K562 (cell line): ENCODE data around the gene SRCAP. TPM values are rescaled to one million over a fixed set of nuclear protein-coding genes. Genes with fewer than 3 reads are reported as not detected.

Source experiments
- BRF1 ChIP-seq: IDR thresholded peaks from 3 replicates; pipeline ENCODE4 v1.6.1; 2011; ENCODE audit warnings: borderline replicate concordance, mild to moderate bottlenecking; ENCODE audit not compliant: insufficient read length; ENCODE audit errors: extremely low read depth
- MCM5 ChIP-seq: fragments of 450-650 bp; IDR thresholded peaks from 2 replicates; pipeline ENCODE4 v1.6.1; 2016; ENCODE audit warnings: low read depth
- NR2C1 ChIP-seq, 2 experiments: fragments of 450-650 bp; IDR thresholded peaks; 2 replicates each; pipeline ENCODE4 v1.6.1; 2017; ENCODE audit warnings: mild to moderate bottlenecking in 2 of 2, antibody characterized with exemption in 1 of 2, inconsistent platforms in 1 of 2, missing compliant biosample characterization in 1 of 2, missing genetic modification characterization in 1 of 2
- NR2F6 ChIP-seq: fragments of 450-650 bp; formaldehyde crosslinking; IDR thresholded peaks from 2 replicates; pipeline ENCODE4 v1.4.0; 2020; ENCODE audit warnings: mild to moderate bottlenecking
- PHB ChIP-seq: fragments of 250-450 bp; sonication (Bioruptor Pico); IDR thresholded peaks from 2 replicates; pipeline ENCODE4 v1.5.0; 2021
- RAD51 ChIP-seq: fragments of 450-650 bp; IDR thresholded peaks from 2 replicates; pipeline ENCODE4 v1.7.1; 2016; ENCODE audit warnings: low read depth, mild to moderate bottlenecking, borderline replicate concordance
- TCF3 ChIP-seq: sonication (generic); formaldehyde crosslinking; IDR thresholded peaks from 2 replicates; pipeline ENCODE4 v1.4.0; 2020; ENCODE audit warnings: mild to moderate bottlenecking, missing genetic modification reagents
- TRIM28 ChIP-seq: fragments of 450-650 bp; IDR thresholded peaks from 2 replicates; pipeline ENCODE4 v1.6.1; 2017
- ZNF316 ChIP-seq: fragments of 450-650 bp; IDR thresholded peaks from 2 replicates; pipeline ENCODE4 v1.6.1; 2016
- ZNF444 ChIP-seq: fragments of 250-450 bp; sonication (Bioruptor Pico); IDR thresholded peaks from 2 replicates; pipeline ENCODE4 v1.4.0; 2020; ENCODE audit warnings: mild to moderate bottlenecking, moderate library complexity
- polyA plus RNA-seq, 8 experiments: library from polyadenylated mRNA; depleted of rRNA in 4 of 8; stranded (reverse) in 5 of 8; unstranded in 3 of 8; fragments of >200 nt; fragmentation: Nextera tagmentation in 2 of 8; fragmentation: Illumina TruSeq in 1 of 8; extraction: Ambion mirVana in 2 of 8; extraction: Trizol in 1 of 8; gene quantifications; 2 replicates each; pipeline versions ENCODE4 v1.2.1 to v1.2.3, GENCODE V29; 2011 to 2014; ENCODE audit warnings: inconsistent platforms in 1 of 8, missing spikeins in 1 of 8
- total RNA-seq, 7 experiments: library from RNA; depleted of rRNA in 6 of 7; stranded (reverse); fragments of >200 nt in 6 of 7; fragmentation: Illumina TruSeq in 2 of 7; extraction: Trizol in 2 of 7; gene quantifications; 2 replicates each; pipeline versions ENCODE4 v1.2.1 to v1.2.3, GENCODE V29; 2011 to 2021; ENCODE audit warnings: low replicate concordance in 1 of 7
- TF ChIP-seq, protein P1 (sequence below): fragments of 450-650 bp; IDR thresholded peaks from 2 replicates; pipeline ENCODE4 v1.6.1; 2016; ENCODE audit warnings: mild to moderate bottlenecking, moderate library complexity
- TF ChIP-seq, protein P2 (sequence below): fragments of 450-650 bp; formaldehyde crosslinking; IDR thresholded peaks from 2 replicates; pipeline ENCODE4 v1.4.0; 2020; ENCODE audit warnings: mild to moderate bottlenecking, mixed read lengths
- TF ChIP-seq, protein P3 (sequence below): fragments of 200-800 bp; sonication (Bioruptor generic); IDR thresholded peaks from 2 replicates; pipeline ENCODE4 v1.6.1; 2017; ENCODE audit warnings: missing genetic modification characterization, missing compliant biosample characterization

SRCAP gene
- total and polyA plus RNA-seq, 9 of the 15 experiments (the other 6 are each of a cell fraction or from before 2014, with no cell fraction given) = 0.21 to 62.6 (median 5.8) TPM

DNA sequence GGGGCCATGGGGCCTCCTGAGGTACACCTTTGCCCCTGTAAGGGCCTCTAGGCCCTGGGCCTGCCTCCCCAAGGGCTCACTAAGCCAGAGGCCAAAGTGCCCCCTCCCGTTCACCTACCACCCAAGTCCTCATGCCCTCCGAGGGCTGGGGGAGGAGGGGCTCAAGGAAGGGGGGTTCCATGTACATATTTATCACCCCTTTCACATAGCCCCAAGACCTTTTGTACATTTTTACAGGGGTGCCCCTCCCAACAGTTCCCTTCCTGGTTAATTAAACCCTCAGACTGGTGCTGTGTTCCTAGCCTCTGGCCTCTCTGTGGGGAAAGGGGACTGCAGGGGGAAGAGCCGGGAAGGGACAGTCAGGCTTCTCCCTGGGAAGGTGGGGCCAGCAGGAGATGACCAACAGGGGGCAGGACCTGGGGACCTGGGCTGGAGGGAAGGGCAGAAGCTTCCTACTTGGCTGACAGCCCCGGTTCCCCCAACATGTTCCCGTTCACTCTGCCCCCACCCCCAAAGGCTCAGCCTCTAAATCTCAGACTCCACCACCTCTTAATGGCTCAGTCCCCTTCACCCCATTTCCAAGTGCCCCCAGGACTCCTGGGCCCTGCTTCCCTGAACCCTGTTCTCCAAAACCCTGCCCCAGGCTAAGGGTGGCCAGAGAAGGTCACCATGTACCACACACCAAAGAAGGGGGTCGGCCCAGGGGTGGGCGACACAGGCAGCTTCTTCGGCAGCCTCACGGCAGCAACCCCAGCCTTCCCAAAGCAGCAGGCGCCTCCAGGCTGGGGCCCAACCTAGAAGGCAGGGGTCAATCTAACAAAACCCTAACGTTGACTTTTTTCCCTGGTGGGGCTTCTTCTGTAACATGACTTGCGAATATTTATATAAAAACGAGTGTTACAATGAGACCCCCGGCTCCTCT is 28.8 kb upstream of the SRCAP start (continued):
- TF ChIP-seq, protein P1, sequence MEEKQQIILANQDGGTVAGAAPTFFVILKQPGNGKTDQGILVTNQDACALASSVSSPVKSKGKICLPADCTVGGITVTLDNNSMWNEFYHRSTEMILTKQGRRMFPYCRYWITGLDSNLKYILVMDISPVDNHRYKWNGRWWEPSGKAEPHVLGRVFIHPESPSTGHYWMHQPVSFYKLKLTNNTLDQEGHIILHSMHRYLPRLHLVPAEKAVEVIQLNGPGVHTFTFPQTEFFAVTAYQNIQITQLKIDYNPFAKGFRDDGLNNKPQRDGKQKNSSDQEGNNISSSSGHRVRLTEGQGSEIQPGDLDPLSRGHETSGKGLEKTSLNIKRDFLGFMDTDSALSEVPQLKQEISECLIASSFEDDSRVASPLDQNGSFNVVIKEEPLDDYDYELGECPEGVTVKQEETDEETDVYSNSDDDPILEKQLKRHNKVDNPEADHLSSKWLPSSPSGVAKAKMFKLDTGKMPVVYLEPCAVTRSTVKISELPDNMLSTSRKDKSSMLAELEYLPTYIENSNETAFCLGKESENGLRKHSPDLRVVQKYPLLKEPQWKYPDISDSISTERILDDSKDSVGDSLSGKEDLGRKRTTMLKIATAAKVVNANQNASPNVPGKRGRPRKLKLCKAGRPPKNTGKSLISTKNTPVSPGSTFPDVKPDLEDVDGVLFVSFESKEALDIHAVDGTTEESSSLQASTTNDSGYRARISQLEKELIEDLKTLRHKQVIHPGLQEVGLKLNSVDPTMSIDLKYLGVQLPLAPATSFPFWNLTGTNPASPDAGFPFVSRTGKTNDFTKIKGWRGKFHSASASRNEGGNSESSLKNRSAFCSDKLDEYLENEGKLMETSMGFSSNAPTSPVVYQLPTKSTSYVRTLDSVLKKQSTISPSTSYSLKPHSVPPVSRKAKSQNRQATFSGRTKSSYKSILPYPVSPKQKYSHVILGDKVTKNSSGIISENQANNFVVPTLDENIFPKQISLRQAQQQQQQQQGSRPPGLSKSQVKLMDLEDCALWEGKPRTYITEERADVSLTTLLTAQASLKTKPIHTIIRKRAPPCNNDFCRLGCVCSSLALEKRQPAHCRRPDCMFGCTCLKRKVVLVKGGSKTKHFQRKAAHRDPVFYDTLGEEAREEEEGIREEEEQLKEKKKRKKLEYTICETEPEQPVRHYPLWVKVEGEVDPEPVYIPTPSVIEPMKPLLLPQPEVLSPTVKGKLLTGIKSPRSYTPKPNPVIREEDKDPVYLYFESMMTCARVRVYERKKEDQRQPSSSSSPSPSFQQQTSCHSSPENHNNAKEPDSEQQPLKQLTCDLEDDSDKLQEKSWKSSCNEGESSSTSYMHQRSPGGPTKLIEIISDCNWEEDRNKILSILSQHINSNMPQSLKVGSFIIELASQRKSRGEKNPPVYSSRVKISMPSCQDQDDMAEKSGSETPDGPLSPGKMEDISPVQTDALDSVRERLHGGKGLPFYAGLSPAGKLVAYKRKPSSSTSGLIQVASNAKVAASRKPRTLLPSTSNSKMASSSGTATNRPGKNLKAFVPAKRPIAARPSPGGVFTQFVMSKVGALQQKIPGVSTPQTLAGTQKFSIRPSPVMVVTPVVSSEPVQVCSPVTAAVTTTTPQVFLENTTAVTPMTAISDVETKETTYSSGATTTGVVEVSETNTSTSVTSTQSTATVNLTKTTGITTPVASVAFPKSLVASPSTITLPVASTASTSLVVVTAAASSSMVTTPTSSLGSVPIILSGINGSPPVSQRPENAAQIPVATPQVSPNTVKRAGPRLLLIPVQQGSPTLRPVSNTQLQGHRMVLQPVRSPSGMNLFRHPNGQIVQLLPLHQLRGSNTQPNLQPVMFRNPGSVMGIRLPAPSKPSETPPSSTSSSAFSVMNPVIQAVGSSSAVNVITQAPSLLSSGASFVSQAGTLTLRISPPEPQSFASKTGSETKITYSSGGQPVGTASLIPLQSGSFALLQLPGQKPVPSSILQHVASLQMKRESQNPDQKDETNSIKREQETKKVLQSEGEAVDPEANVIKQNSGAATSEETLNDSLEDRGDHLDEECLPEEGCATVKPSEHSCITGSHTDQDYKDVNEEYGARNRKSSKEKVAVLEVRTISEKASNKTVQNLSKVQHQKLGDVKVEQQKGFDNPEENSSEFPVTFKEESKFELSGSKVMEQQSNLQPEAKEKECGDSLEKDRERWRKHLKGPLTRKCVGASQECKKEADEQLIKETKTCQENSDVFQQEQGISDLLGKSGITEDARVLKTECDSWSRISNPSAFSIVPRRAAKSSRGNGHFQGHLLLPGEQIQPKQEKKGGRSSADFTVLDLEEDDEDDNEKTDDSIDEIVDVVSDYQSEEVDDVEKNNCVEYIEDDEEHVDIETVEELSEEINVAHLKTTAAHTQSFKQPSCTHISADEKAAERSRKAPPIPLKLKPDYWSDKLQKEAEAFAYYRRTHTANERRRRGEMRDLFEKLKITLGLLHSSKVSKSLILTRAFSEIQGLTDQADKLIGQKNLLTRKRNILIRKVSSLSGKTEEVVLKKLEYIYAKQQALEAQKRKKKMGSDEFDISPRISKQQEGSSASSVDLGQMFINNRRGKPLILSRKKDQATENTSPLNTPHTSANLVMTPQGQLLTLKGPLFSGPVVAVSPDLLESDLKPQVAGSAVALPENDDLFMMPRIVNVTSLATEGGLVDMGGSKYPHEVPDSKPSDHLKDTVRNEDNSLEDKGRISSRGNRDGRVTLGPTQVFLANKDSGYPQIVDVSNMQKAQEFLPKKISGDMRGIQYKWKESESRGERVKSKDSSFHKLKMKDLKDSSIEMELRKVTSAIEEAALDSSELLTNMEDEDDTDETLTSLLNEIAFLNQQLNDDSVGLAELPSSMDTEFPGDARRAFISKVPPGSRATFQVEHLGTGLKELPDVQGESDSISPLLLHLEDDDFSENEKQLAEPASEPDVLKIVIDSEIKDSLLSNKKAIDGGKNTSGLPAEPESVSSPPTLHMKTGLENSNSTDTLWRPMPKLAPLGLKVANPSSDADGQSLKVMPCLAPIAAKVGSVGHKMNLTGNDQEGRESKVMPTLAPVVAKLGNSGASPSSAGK = no peak
- TF ChIP-seq, protein P2, sequence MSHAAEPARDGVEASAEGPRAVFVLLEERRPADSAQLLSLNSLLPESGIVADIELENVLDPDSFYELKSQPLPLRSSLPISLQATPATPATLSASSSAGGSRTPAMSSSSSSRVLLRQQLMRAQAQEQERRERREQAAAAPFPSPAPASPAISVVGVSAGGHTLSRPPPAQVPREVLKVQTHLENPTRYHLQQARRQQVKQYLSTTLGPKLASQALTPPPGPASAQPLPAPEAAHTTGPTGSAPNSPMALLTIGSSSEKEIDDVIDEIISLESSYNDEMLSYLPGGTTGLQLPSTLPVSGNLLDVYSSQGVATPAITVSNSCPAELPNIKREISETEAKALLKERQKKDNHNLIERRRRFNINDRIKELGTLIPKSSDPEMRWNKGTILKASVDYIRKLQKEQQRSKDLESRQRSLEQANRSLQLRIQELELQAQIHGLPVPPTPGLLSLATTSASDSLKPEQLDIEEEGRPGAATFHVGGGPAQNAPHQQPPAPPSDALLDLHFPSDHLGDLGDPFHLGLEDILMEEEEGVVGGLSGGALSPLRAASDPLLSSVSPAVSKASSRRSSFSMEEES (CRISPR knock-in tag) = no peak
- TF ChIP-seq PHB (CRISPR knock-in tag) (no peak), TRIM28 (no peak), TCF3 (CRISPR knock-in tag) (no peak), BRF1 (no peak), RAD51 (no peak), NR2F6 (no peak), ZNF444 (CRISPR knock-in tag) (no peak), NR2C1 (IDR thresholded peaks at IDR 0.05) (no peak), NR2C1 (tag; IDR thresholded peaks at IDR 0.05) (peak; percentile 5; the same call in 1 of the 2 replicates), MCM5 (no peak), ZNF316 (no peak)
- TF ChIP-seq, protein P3, sequence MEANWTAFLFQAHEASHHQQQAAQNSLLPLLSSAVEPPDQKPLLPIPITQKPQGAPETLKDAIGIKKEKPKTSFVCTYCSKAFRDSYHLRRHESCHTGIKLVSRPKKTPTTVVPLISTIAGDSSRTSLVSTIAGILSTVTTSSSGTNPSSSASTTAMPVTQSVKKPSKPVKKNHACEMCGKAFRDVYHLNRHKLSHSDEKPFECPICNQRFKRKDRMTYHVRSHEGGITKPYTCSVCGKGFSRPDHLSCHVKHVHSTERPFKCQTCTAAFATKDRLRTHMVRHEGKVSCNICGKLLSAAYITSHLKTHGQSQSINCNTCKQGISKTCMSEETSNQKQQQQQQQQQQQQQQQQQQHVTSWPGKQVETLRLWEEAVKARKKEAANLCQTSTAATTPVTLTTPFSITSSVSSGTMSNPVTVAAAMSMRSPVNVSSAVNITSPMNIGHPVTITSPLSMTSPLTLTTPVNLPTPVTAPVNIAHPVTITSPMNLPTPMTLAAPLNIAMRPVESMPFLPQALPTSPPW (CRISPR knock-in tag) = 0 out of 2 replicates have a peak, but pooled peaks have one; percentile 22
